ENCODE results near the gene RAB34. TPM values are rescaled to one million over a fixed set of nuclear protein-coding genes. Genes with fewer than 3 reads are reported as not detected.

Gene RAB34
- total RNA-seq: 128 to 132 TPM (median 131 TPM) in 3 replicates
- long read RNA-seq, transcript RAB34-204 (10 exons, 1,766 nt): major isoform, 126 of 291 reads
- long read RNA-seq, transcript RAB34-210 (11 exons, 863 nt): minor isoform, 7 of 291 reads
- long read RNA-seq, transcript RAB34-203 (10 exons, 1,597 nt): minor isoform, 33 of 291 reads
- long read RNA-seq, transcript RAB34-201 (11 exons, 1,592 nt): minor isoform, 18 of 291 reads
- long read RNA-seq, partial matches to known transcripts: 38 of 291 reads
- long read RNA-seq, other reads (novel, unspliced or antisense): 65 of 291 reads

GRCh38 chr17:28717578-28718332, at the start of gene RAB34:
RAB34 (minus strand) TSS chr17:28717868; CDS start chr17:28717266, 602 bp downstream.
- Mint-ChIP-seq H3K4me1 (ENCODE audit: low read depth) (peaks cover 63% of the 10 kb centered on the region), H3K4me3 (ENCODE audit: unreplicated experiment) (peak within 1 kb of the TSS; percentile 86), H3K27ac (ENCODE audit: unreplicated experiment) (peak within 1 kb of the TSS; percentile 94), H3K27me3 (ENCODE audit: low read depth) (no peaks in the 10 kb centered on the region), H3K36me3 (ENCODE audit: low read depth) (peaks cover 27% of the 10 kb centered on the region), H3K9me3 (ENCODE audit: low read depth) (no peaks in the 10 kb centered on the region)
- peak; percentile 73 for TF ChIP-seq CTCF (IDR thresholded peaks at IDR 0.05)
- no peak for DNase-seq (ENCODE audit: low spot score)

- no peak for TF ChIP-seq CTCF (IDR thresholded peaks at IDR 0.05)
- H3K4me3 Mint-ChIP-seq (ENCODE audit: unreplicated experiment): no peak overlapping the region
- H3K36me3 Mint-ChIP-seq (ENCODE audit: low read depth): peaks cover 2% of the 10 kb centered on the region
- H3K27ac Mint-ChIP-seq (ENCODE audit: unreplicated experiment): peak overlapping the region; percentile 45
- H3K9me3 Mint-ChIP-seq (ENCODE audit: low read depth): no peaks in the 10 kb centered on the region
- no peaks in the 10 kb centered on the region for H3K27me3 Mint-ChIP-seq (ENCODE audit: low read depth)
- H3K4me1 Mint-ChIP-seq (ENCODE audit: low read depth): peaks cover 12% of the 10 kb centered on the region
- no peak for DNase-seq (ENCODE audit: low spot score)
Measured at GRCh38 chr17:28765038-28765437, 47.4 kb upstream of the RAB34 start.

GRCh38 chr17:28763804-28764266, 46.2 kb upstream of the RAB34 start:
- Mint-ChIP-seq H3K4me1 (ENCODE audit: low read depth) (peaks cover 12% of the 10 kb centered on the region), H3K27ac (ENCODE audit: unreplicated experiment) (peak overlapping the region; percentile 68), H3K4me3 (ENCODE audit: unreplicated experiment) (no peak overlapping the region), H3K27me3 (ENCODE audit: low read depth) (no peaks in the 10 kb centered on the region), H3K36me3 (ENCODE audit: low read depth) (peaks cover 8% of the 10 kb centered on the region), H3K9me3 (ENCODE audit: low read depth) (no peaks in the 10 kb centered on the region)
- no peak for DNase-seq (ENCODE audit: low spot score)
- TF ChIP-seq CTCF (IDR thresholded peaks at IDR 0.05): peak; percentile 96

- Mint-ChIP-seq H3K27ac (ENCODE audit: unreplicated experiment) (peak overlapping the region; percentile 20), H3K4me3 (ENCODE audit: unreplicated experiment) (no peak overlapping the region), H3K27me3 (ENCODE audit: low read depth) (no peaks in the 10 kb centered on the region), H3K36me3 (ENCODE audit: low read depth) (peaks cover 8% of the 10 kb centered on the region), H3K4me1 (ENCODE audit: low read depth) (peaks cover 12% of the 10 kb centered on the region), H3K9me3 (ENCODE audit: low read depth) (no peaks in the 10 kb centered on the region)
- no peak for TF ChIP-seq CTCF (IDR thresholded peaks at IDR 0.05)
- no peak for DNase-seq (ENCODE audit: low spot score)
Measured at GRCh38 chr17:28763137-28763799, 45.6 kb upstream of the RAB34 start.

Measured in chondrocyte (in vitro differentiated cells).